A549 treated with dexamethasone at 1 μM for 4 hours (cell line): ENCODE measurements around the gene CENPF. TPM values are rescaled to one million over a fixed set of nuclear protein-coding genes. Genes with fewer than 3 reads are reported as not detected.

Source experiments
- total RNA-seq: library from RNA; stranded (reverse); fragments of 200-300 nt; extraction: Qiagen RNA extraction; gene quantifications from 5 replicates; pipeline ENCODE4 v1.2.3, GENCODE V29; 2022

Gene CENPF, protein sequence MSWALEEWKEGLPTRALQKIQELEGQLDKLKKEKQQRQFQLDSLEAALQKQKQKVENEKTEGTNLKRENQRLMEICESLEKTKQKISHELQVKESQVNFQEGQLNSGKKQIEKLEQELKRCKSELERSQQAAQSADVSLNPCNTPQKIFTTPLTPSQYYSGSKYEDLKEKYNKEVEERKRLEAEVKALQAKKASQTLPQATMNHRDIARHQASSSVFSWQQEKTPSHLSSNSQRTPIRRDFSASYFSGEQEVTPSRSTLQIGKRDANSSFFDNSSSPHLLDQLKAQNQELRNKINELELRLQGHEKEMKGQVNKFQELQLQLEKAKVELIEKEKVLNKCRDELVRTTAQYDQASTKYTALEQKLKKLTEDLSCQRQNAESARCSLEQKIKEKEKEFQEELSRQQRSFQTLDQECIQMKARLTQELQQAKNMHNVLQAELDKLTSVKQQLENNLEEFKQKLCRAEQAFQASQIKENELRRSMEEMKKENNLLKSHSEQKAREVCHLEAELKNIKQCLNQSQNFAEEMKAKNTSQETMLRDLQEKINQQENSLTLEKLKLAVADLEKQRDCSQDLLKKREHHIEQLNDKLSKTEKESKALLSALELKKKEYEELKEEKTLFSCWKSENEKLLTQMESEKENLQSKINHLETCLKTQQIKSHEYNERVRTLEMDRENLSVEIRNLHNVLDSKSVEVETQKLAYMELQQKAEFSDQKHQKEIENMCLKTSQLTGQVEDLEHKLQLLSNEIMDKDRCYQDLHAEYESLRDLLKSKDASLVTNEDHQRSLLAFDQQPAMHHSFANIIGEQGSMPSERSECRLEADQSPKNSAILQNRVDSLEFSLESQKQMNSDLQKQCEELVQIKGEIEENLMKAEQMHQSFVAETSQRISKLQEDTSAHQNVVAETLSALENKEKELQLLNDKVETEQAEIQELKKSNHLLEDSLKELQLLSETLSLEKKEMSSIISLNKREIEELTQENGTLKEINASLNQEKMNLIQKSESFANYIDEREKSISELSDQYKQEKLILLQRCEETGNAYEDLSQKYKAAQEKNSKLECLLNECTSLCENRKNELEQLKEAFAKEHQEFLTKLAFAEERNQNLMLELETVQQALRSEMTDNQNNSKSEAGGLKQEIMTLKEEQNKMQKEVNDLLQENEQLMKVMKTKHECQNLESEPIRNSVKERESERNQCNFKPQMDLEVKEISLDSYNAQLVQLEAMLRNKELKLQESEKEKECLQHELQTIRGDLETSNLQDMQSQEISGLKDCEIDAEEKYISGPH (N-terminal part only)
- 71.3 to 85.3 TPM (median 81.8 TPM) in 5 replicates for total RNA-seq

DNA sequence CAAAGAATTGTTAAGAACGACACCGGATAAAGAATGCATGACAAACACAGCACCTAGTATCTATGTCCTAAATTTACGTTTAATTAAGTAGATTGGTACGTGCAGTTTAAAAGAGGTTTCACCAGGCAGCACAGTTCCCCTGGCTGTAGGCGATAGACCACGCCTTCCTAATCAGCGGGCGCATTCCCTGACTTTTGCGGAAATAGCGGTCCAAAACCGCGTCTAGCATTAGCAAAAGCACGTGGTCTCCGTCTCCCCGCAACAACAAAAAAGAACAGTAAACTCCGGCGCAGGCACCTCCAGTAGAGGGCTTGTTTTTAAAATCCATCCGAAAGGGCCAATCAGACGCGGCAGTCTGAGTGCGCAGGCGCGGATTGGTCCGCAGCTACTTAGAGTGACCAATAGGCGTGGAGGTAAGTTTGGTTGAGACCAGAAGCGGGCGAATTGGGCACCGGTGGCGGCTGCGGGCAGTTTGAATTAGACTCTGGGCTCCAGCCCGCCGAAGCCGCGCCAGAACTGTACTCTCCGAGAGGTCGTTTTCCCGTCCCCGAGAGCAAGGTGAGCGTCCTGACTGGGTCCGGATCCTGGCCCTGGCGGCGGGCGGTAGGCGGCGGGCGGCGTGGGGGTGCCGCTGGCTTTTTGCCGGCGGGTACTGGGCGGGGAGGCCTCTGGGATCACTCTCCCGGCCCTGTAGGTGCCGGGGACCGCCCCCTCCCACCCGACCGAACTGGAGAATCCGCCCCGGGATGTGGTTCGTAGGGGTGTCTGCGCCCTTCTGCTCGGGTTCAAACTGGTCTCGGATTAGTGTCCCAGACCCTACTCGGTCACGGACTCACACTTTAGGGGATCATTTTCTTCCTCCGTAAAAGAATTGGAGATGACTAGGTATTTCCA lies at the start of gene CENPF:
Gene CENPF, plus strand, starts transcription at position 432 of the 894 bp plus-strand sequence. CDS start 10,560 bp downstream, outside the sequence.

Other genes starting within 250 kb of the CENPF start
- gene PTPN14, start 51.6 kb upstream of the CENPF start, total RNA-seq: 7.4 to 17.7 TPM (median 16.0 TPM) in 5 replicates